ENCODE measurements around the gene TMPRSS6. TPM values are rescaled to one million over a fixed set of nuclear protein-coding genes. Genes with fewer than 3 reads are reported as not detected.

TMPRSS6 gene
- polyA plus RNA-seq, 1 experiment = not detected

DNA sequence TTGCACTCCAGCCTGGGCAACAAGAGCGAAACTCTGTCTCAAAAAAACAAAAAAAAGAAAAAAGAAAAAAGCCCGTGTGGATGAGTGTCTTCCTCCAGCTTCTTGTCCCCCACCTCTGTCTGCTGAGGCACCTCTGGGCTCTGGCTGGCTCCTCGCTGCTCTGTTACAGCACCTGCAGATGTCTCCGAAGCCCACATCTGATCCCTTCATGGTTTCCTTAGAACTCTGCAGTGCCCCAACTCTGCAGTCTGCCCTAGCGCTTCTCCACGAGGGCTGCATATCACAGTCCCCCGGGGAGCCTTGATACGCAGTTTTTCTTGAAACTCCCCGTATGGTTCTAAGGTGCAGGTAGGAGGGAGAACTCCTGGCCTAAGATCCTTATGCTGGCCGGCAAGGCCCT is 42.1 kb downstream of the TMPRSS6 start:
- Histone ChIP-seq H3K36me3 (ENCODE audit: control insufficient read depth, insufficient read depth, low read length) (no peaks in the 10 kb centered on the region; the same call in 1 of the 2 replicates), H3K27me3 (ENCODE audit: control insufficient read depth, insufficient read depth, low read length) (peaks cover 22% of the 10 kb centered on the region), H3K4me3 (ENCODE audit: low read depth, low read length) (no peak overlapping the region)
- CTCF ChIA-PET = interaction anchor here (1.1 kb wide), 1 partner anchor 133 kb away, joined by 3 read pairs; no protein-coding TSS in a partner anchor
- TF ChIP-seq, protein P1, sequence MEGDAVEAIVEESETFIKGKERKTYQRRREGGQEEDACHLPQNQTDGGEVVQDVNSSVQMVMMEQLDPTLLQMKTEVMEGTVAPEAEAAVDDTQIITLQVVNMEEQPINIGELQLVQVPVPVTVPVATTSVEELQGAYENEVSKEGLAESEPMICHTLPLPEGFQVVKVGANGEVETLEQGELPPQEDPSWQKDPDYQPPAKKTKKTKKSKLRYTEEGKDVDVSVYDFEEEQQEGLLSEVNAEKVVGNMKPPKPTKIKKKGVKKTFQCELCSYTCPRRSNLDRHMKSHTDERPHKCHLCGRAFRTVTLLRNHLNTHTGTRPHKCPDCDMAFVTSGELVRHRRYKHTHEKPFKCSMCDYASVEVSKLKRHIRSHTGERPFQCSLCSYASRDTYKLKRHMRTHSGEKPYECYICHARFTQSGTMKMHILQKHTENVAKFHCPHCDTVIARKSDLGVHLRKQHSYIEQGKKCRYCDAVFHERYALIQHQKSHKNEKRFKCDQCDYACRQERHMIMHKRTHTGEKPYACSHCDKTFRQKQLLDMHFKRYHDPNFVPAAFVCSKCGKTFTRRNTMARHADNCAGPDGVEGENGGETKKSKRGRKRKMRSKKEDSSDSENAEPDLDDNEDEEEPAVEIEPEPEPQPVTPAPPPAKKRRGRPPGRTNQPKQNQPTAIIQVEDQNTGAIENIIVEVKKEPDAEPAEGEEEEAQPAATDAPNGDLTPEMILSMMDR (IDR thresholded peaks at IDR 0.05; ENCODE audit: insufficient read depth, low read depth, low read length) = no peak
- POLR2A ChIA-PET = no interaction called here
- DNase-seq (ENCODE audit: low read depth) = no peak

DNA sequence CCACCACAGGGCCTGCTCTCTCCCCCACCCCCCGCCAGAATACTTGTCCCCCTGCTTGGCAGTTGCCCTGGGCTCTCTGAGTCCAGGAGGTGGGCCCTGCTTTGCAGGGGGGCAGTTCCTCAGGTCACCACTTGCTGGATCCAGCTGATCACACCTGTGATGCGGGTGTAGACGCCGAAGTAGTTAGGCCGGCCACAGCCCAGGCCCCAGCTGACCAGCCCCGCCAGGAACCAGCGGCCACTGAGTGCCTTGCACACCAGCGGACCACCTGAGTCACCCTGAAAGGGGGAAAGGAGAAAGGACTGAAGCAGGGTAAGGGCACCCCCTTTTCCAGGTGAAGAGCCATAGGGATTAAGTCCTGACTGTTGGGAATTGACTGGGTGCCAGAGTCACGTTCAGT is 43.6 kb downstream of the TMPRSS6 start:
- Histone ChIP-seq H3K27me3 (ENCODE audit: control insufficient read depth, insufficient read depth, low read length) (peaks cover 22% of the 10 kb centered on the region), H3K36me3 (ENCODE audit: control insufficient read depth, insufficient read depth, low read length) (no peaks in the 10 kb centered on the region; the same call in 1 of the 2 replicates), H3K4me3 (ENCODE audit: low read depth, low read length) (no peak overlapping the region)
- CTCF ChIA-PET = no interaction called here
- DNase-seq (ENCODE audit: low read depth) = no peak
- TF ChIP-seq, protein P1 (IDR thresholded peaks at IDR 0.05; ENCODE audit: insufficient read depth, low read depth, low read length) = no peak
- POLR2A ChIA-PET = no interaction called here

DNA sequence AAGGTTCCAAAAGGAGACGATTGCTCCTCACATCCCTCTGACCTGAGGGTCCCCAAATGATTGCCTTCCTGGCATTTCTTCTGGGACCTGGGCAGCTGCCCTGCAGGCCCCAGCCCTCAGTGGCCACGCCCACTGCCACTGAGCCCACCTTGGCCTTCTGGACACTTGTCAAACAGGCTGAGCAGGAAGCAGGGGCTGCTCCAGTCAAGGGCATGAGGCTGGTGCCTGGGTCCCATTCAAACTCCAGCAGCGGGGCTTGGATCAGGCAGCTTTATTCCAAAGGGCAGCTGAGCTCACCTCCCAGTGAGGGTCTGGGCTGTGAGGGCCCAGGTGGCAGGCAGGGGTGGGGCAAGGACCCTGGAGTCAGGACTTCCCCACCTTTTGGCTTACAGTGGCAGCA is 44.3 kb downstream of the TMPRSS6 start:
- TF ChIP-seq, protein P1 (IDR thresholded peaks at IDR 0.05; ENCODE audit: insufficient read depth, low read depth, low read length) = no peak
- ChIA-PET CTCF (no interaction called here), POLR2A (no interaction called here)
- H3K36me3 ChIP-seq (ENCODE audit: control insufficient read depth, insufficient read depth, low read length) = no peaks in the 10 kb centered on the region; the same call in 1 of the 2 replicates
- no peak overlapping the region for H3K4me3 ChIP-seq (ENCODE audit: low read depth, low read length)
- DNase-seq (ENCODE audit: low read depth) = no peak
- peaks cover 18% of the 10 kb centered on the region for H3K27me3 ChIP-seq (ENCODE audit: control insufficient read depth, insufficient read depth, low read length)

- no peak for DNase-seq (ENCODE audit: low read depth)
- H3K27me3 ChIP-seq (ENCODE audit: control insufficient read depth, insufficient read depth, low read length) = peaks cover 13% of the 10 kb centered on the region
- ChIA-PET CTCF (interaction anchor here (1.1 kb wide), 1 partner anchor 133 kb away, joined by 3 read pairs; no protein-coding TSS in a partner anchor), POLR2A (no interaction called here)
- TF ChIP-seq, protein P1 (IDR thresholded peaks at IDR 0.05; ENCODE audit: insufficient read depth, low read depth, low read length) = no peak
- H3K4me3 ChIP-seq (ENCODE audit: low read depth, low read length) = no peak overlapping the region
- H3K36me3 ChIP-seq (ENCODE audit: control insufficient read depth, insufficient read depth, low read length) = no peaks in the 10 kb centered on the region; the same call in 1 of the 2 replicates
Observed at GRCh38 chr22:37064553-37064952, 45.0 kb downstream of the TMPRSS6 start.

DNA sequence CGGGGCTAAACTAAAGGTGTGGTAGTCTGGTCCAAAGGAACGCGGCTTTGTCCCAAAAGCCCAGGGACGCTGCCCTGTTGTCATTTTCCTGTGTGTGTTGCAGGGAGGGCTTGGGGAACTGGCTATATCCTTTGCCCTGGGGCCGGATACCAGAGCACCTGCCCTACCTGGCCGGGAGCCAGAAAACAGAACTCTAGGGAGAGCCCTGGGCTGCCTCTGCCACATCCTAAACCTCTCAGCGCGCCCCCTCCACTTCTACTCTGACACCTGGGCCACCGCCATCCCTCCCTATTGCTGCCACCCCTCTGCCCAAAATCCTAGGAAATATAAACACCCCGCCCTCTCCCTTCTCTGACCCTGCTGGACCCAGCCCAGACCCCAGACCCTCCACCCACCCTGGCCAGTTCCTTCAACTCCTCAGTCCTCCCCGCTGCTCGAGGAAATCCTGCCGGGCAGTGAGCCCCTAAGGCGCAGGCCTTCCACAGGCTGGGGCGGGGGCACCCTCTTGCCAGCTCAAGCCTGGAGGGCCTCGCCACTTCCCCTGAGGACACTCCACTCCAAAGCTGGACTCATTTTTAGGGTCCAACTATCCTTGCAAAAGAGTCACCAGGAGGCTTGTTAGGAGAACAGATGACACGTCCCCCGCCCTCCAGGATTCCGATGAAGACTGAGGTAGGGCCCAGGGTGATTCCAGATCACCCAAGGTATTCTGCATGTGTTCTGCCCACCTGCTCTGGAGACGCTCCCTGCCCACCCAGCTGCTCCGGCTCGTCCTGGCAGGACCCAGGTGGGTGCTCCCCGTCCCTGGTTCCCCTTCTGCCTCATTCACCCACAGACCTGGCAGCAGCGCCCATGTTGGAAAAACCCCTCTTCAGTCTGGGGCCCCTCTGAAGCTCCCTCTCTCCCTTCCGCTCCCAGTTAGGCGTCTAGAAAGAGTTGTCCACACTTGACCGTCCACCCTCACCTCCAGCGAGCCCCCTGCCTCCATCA is 45.8 kb downstream of the TMPRSS6 start:
- ChIA-PET CTCF (interaction anchor here (1.1 kb wide), 1 partner anchor 134 kb away, joined by 3 read pairs; no protein-coding TSS in a partner anchor), POLR2A (no interaction called here)
- Histone ChIP-seq H3K4me3 (ENCODE audit: low read depth, low read length) (no peak overlapping the region), H3K36me3 (ENCODE audit: control insufficient read depth, insufficient read depth, low read length) (no peaks in the 10 kb centered on the region; the same call in 1 of the 2 replicates), H3K27me3 (ENCODE audit: control insufficient read depth, insufficient read depth, low read length) (peaks cover 8% of the 10 kb centered on the region)
- DNase-seq (ENCODE audit: low read depth) = no peak
- TF ChIP-seq, protein P1 (IDR thresholded peaks at IDR 0.05; ENCODE audit: insufficient read depth, low read depth, low read length) = no peak

Data from BJ (cell line).